ENCODE results near the gene MLLT1. TPM values are rescaled to one million over a fixed set of nuclear protein-coding genes. Genes with fewer than 3 reads are reported as not detected.

The MLLT1 gene
- total RNA-seq, 1 donor from 2014 or later: 5.6 TPM

GRCh38 chr19:6263306-6263705, 16.5 kb downstream of the MLLT1 start:
- H3K9me3 ChIP-seq (ENCODE audit: low read depth): no peaks in the 10 kb centered on the region
- H3K27ac Mint-ChIP-seq: no peak overlapping the region
- peaks cover 7% of the 10 kb centered on the region for H3K4me1 Mint-ChIP-seq
- H3K9ac ChIP-seq: no peak overlapping the region
- H4K20me1 ChIP-seq (ENCODE audit: low read depth): peaks cover 62% of the 10 kb centered on the region
- peaks cover 12% of the 10 kb centered on the region for H3F3A ChIP-seq (ENCODE audit: low read depth)
- no peak overlapping the region for H3K27ac ChIP-seq
- no peak overlapping the region for H3K4me2 ChIP-seq
- H3K9me3 Mint-ChIP-seq: no peaks in the 10 kb centered on the region
- H3K79me2 ChIP-seq (ENCODE audit: low read depth): peaks cover 79% of the 10 kb centered on the region
- no peaks in the 10 kb centered on the region for H3K36me3 ChIP-seq
- H2AFZ ChIP-seq (replicated peaks): no peak overlapping the region
- TF ChIP-seq EZH2 (IDR thresholded peaks at IDR 0.05) (no peak), EZH2phosphoT487 (IDR thresholded peaks at IDR 0.05) (no peak), CTCF (IDR thresholded peaks at IDR 0.05) (no peak)
- H3K36me3 Mint-ChIP-seq: peaks cover 24% of the 10 kb centered on the region
- H3K4me3 ChIP-seq: no peak overlapping the region
- no peaks in the 10 kb centered on the region for H3K27me3 Mint-ChIP-seq (ENCODE audit: insufficient read depth, low read depth)
- no peak overlapping the region for H3K4me3 Mint-ChIP-seq
- DNase-seq (ENCODE audit: low spot score): no peak
- peaks cover 13% of the 10 kb centered on the region for H3K4me1 ChIP-seq
- H3K27me3 ChIP-seq: no peaks in the 10 kb centered on the region

GRCh38 chr19:6262519-6262918, 17.3 kb downstream of the MLLT1 start:
- H3K27me3 Mint-ChIP-seq (ENCODE audit: insufficient read depth, low read depth): peaks cover 2% of the 10 kb centered on the region
- H3K79me2 ChIP-seq (ENCODE audit: low read depth): peaks cover 79% of the 10 kb centered on the region
- H2AFZ ChIP-seq (replicated peaks): no peak overlapping the region
- H3K27ac Mint-ChIP-seq: no peak overlapping the region
- no peak overlapping the region for H3K4me3 ChIP-seq
- no peak overlapping the region for H3K27ac ChIP-seq
- TF ChIP-seq CTCF (IDR thresholded peaks at IDR 0.05): no peak
- no peak for TF ChIP-seq EZH2 (IDR thresholded peaks at IDR 0.05)
- no peak for TF ChIP-seq EZH2phosphoT487 (IDR thresholded peaks at IDR 0.05)
- peaks cover 28% of the 10 kb centered on the region for H3K36me3 Mint-ChIP-seq
- H3K4me3 Mint-ChIP-seq: no peak overlapping the region
- H3K4me2 ChIP-seq: no peak overlapping the region
- H3K4me1 ChIP-seq: peaks cover 13% of the 10 kb centered on the region
- H3K9me3 ChIP-seq (ENCODE audit: low read depth): no peaks in the 10 kb centered on the region
- no peaks in the 10 kb centered on the region for H3K36me3 ChIP-seq
- no peaks in the 10 kb centered on the region for H3K9me3 Mint-ChIP-seq
- H3F3A ChIP-seq (ENCODE audit: low read depth): peaks cover 12% of the 10 kb centered on the region
- no peak overlapping the region for H3K9ac ChIP-seq
- peaks cover 58% of the 10 kb centered on the region for H4K20me1 ChIP-seq (ENCODE audit: low read depth)
- H3K4me1 Mint-ChIP-seq: peaks cover 7% of the 10 kb centered on the region
- DNase-seq (ENCODE audit: low spot score): no peak
- no peaks in the 10 kb centered on the region for H3K27me3 ChIP-seq

- Histone ChIP-seq H4K20me1 (ENCODE audit: low read depth) (peaks cover 53% of the 10 kb centered on the region), H3F3A (ENCODE audit: low read depth) (peaks cover 12% of the 10 kb centered on the region), H3K9me3 (ENCODE audit: low read depth) (no peaks in the 10 kb centered on the region), H3K9ac (no peak overlapping the region), H3K4me3 (no peak overlapping the region), H3K36me3 (no peaks in the 10 kb centered on the region), H3K4me2 (no peak overlapping the region), H2AFZ (replicated peaks) (no peak overlapping the region), H3K79me2 (ENCODE audit: low read depth) (peaks cover 79% of the 10 kb centered on the region), H3K27me3 (no peaks in the 10 kb centered on the region), H3K4me1 (peaks cover 13% of the 10 kb centered on the region), H3K27ac (no peak overlapping the region)
- H3K27me3 Mint-ChIP-seq (ENCODE audit: insufficient read depth, low read depth): peaks cover 2% of the 10 kb centered on the region
- no peak for DNase-seq (ENCODE audit: low spot score)
- peaks cover 1% of the 10 kb centered on the region for H3K9me3 Mint-ChIP-seq
- no peak for TF ChIP-seq EZH2 (IDR thresholded peaks at IDR 0.05)
- H3K4me1 Mint-ChIP-seq: peaks cover 7% of the 10 kb centered on the region
- H3K27ac Mint-ChIP-seq: no peak overlapping the region
- peaks cover 30% of the 10 kb centered on the region for H3K36me3 Mint-ChIP-seq
- H3K4me3 Mint-ChIP-seq: no peak overlapping the region
Measured at GRCh38 chr19:6261883-6262282, 17.9 kb downstream of the MLLT1 start.

GRCh38 chr19:6260912-6261650, 18.7 kb downstream of the MLLT1 start:
- Histone ChIP-seq H3K79me2 (ENCODE audit: low read depth) (peaks cover 79% of the 10 kb centered on the region), H4K20me1 (ENCODE audit: low read depth) (peaks cover 51% of the 10 kb centered on the region), H3K9ac (no peak overlapping the region), H3K36me3 (no peaks in the 10 kb centered on the region), H3K4me3 (no peak overlapping the region), H3K4me2 (no peak overlapping the region), H3K27me3 (no peaks in the 10 kb centered on the region), H3K4me1 (peaks cover 13% of the 10 kb centered on the region), H3F3A (ENCODE audit: low read depth) (peaks cover 12% of the 10 kb centered on the region), H3K27ac (no peak overlapping the region), H2AFZ (replicated peaks) (no peak overlapping the region), H3K9me3 (ENCODE audit: low read depth) (no peaks in the 10 kb centered on the region)
- H3K4me3 Mint-ChIP-seq: no peak overlapping the region
- peak; percentile 59 for DNase-seq (ENCODE audit: low spot score)
- peak; percentile 63 for TF ChIP-seq CTCF (IDR thresholded peaks at IDR 0.05)
- TF ChIP-seq EZH2 (IDR thresholded peaks at IDR 0.05): no peak
- TF ChIP-seq EZH2phosphoT487 (IDR thresholded peaks at IDR 0.05): no peak
- H3K4me1 Mint-ChIP-seq: peaks cover 7% of the 10 kb centered on the region
- H3K27ac Mint-ChIP-seq: no peak overlapping the region
- H3K36me3 Mint-ChIP-seq: peaks cover 30% of the 10 kb centered on the region
- peaks cover 2% of the 10 kb centered on the region for H3K9me3 Mint-ChIP-seq
- peaks cover 2% of the 10 kb centered on the region for H3K27me3 Mint-ChIP-seq (ENCODE audit: insufficient read depth, low read depth)
